Spleen (tissue), 7 donors: ENCODE results near the gene GARNL3.

ENCODE experiments used
- POLR2A ChIP-seq, 3 donors: fragments of 450-650 bp; IDR thresholded peaks; one replicate each; pipeline ENCODE4 v1.5.1; 2017; ENCODE audit warnings: antibody characterized with exemption in 3 of 3, mild to moderate bottlenecking in 1 of 3
- TF ChIP-seq, protein P1 (sequence below), 11 experiments: fragments of 200-600 bp in 7 of 11; fragments of 450-650 bp in 4 of 11; sonication (generic) in 4 of 11; IDR thresholded peaks in 8 of 11; conservative IDR thresholded peaks in 3 of 11; 1 replicate in 7 of 11; 2 replicates in 4 of 11; pipeline versions ENCODE4 v1.4.0 to v1.8.0; 2016 to 2021; ENCODE audit warnings: antibody characterized with exemption in 11 of 11, inconsistent platforms in 4 of 11, mild to moderate bottlenecking in 1 of 11
- donor health status: DM: no; HTN: no; CAD: no; lungs with moderate emphysema.
- donor health status: DM: no; HTN: no; CAD: no.
- donor health status: DM: no; HTN: no; CAD: no.

DNA sequence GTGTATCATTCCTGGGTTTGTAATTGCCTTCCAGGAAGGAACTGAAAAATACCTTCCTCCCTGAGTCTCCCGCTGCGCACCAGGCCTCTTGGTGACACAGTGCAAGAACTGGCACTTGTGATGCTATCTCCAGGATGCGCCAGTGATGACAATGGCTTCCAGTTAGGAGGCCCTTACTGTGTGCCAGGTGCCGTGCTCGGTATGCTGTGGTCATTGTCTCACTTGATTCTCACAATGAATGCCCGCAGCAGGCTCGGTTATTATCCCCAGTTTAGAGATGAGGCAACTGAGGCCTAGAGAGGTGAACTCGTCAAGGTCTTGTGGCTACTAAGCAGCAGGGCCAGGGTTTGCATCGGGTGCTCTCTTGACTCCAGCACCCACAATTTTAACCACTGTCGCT is 100.9 kb downstream of the GARNL3 start:
- TF ChIP-seq, protein P1, sequence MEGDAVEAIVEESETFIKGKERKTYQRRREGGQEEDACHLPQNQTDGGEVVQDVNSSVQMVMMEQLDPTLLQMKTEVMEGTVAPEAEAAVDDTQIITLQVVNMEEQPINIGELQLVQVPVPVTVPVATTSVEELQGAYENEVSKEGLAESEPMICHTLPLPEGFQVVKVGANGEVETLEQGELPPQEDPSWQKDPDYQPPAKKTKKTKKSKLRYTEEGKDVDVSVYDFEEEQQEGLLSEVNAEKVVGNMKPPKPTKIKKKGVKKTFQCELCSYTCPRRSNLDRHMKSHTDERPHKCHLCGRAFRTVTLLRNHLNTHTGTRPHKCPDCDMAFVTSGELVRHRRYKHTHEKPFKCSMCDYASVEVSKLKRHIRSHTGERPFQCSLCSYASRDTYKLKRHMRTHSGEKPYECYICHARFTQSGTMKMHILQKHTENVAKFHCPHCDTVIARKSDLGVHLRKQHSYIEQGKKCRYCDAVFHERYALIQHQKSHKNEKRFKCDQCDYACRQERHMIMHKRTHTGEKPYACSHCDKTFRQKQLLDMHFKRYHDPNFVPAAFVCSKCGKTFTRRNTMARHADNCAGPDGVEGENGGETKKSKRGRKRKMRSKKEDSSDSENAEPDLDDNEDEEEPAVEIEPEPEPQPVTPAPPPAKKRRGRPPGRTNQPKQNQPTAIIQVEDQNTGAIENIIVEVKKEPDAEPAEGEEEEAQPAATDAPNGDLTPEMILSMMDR (IDR thresholded peaks at IDR 0.05 in 8 of 11, conservative IDR thresholded peaks at IDR 0.05 in 3 of 11): no peak
- TF ChIP-seq POLR2A (IDR thresholded peaks at IDR 0.05): no peak
